Activated T-helper 9 cell treated with anti-CD3 and anti-CD28 coated beads, Interleukin-2, amount 50 U/mL, for 16 hours (primary cell): ENCODE results near the gene MACROD2.
"Not testable (repeated sequence)": the region's sequence is repeated elsewhere in the genome, so short reads cannot be mapped to it uniquely, and the experiment has no call there.

Experiments
- DNase-seq: peaks from one replicate; pipeline ENCODE4 v3.0.0-alpha.2; 2020; ENCODE audit warnings: low read depth

The MACROD2 gene

GRCh38 chr20:14193443-14193842 lies 198.1 kb downstream of the MACROD2 start:
- DNase-seq = no peak

GRCh38 chr20:14193885-14194284 lies 198.6 kb downstream of the MACROD2 start:
- no peak for DNase-seq

- no peak for DNase-seq
Measured at GRCh38 chr20:14197097-14197496, 201.8 kb downstream of the MACROD2 start.

- no peak for DNase-seq
Measured at GRCh38 chr20:14198416-14198815, 203.1 kb downstream of the MACROD2 start.

GRCh38 chr20:14199111-14199510 lies 203.8 kb downstream of the MACROD2 start:
- DNase-seq = no peak

- no peak for DNase-seq
Measured at GRCh38 chr20:14203657-14204056, 208.3 kb downstream of the MACROD2 start.

GRCh38 chr20:14207591-14207990 lies 212.3 kb downstream of the MACROD2 start:
- no peak for DNase-seq

GRCh38 chr20:14208956-14209355 lies 213.6 kb downstream of the MACROD2 start:
- no peak for DNase-seq

GRCh38 chr20:14210146-14210545 lies 214.8 kb downstream of the MACROD2 start:
- DNase-seq = no peak

GRCh38 chr20:14214046-14214445 lies 218.7 kb downstream of the MACROD2 start:
- no peak for DNase-seq

- DNase-seq = not testable (repeated sequence)
Measured at GRCh38 chr20:14215880-14216279, 220.6 kb downstream of the MACROD2 start.

GRCh38 chr20:14219801-14220461 lies 224.6 kb downstream of the MACROD2 start:
- DNase-seq = no peak

- no peak for DNase-seq
Measured at GRCh38 chr20:14220986-14221385, 225.7 kb downstream of the MACROD2 start.

- DNase-seq = no peak
Measured at GRCh38 chr20:14223806-14224205, 228.5 kb downstream of the MACROD2 start.

- DNase-seq = not testable (repeated sequence)
Measured at GRCh38 chr20:14226051-14227049, 231.0 kb downstream of the MACROD2 start.

GRCh38 chr20:14232650-14233049 lies 237.3 kb downstream of the MACROD2 start:
- DNase-seq = no peak

- DNase-seq = no peak
Measured at GRCh38 chr20:14234666-14235295, 239.5 kb downstream of the MACROD2 start.

- no peak for DNase-seq
Measured at GRCh38 chr20:14235355-14235754, 240.0 kb downstream of the MACROD2 start.

GRCh38 chr20:14245368-14245970 lies 250.2 kb downstream of the MACROD2 start:
- DNase-seq = no peak

GRCh38 chr20:14259689-14260088 lies 264.4 kb downstream of the MACROD2 start:
- no peak for DNase-seq

- DNase-seq = no peak
Measured at GRCh38 chr20:14260367-14260766, 265.1 kb downstream of the MACROD2 start.

- no peak for DNase-seq
Measured at GRCh38 chr20:14264869-14265268, 269.6 kb downstream of the MACROD2 start.
